ENCODE results near the gene THSD7B.

DNA sequence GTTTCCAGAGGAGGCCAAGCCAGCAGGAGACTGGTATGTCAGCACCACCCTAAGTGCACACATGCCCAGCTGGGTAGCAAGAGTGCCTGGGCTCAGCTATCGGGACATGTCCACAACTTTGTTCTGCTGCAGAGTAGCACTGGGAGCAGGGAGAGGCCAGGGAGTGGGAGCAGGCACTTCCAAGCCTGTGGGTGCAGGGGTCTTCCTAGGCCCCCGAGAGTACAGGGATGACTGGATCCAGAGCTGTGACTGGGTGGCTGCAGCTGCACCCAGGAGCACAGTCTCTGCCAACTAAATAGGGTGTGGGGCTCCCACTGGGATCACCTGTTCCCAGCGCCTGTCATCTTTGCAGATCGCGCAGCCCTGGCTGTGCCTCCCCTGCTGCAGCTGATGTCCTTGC is 943.0 kb downstream of the THSD7B start:
- TF ChIP-seq, protein P1, sequence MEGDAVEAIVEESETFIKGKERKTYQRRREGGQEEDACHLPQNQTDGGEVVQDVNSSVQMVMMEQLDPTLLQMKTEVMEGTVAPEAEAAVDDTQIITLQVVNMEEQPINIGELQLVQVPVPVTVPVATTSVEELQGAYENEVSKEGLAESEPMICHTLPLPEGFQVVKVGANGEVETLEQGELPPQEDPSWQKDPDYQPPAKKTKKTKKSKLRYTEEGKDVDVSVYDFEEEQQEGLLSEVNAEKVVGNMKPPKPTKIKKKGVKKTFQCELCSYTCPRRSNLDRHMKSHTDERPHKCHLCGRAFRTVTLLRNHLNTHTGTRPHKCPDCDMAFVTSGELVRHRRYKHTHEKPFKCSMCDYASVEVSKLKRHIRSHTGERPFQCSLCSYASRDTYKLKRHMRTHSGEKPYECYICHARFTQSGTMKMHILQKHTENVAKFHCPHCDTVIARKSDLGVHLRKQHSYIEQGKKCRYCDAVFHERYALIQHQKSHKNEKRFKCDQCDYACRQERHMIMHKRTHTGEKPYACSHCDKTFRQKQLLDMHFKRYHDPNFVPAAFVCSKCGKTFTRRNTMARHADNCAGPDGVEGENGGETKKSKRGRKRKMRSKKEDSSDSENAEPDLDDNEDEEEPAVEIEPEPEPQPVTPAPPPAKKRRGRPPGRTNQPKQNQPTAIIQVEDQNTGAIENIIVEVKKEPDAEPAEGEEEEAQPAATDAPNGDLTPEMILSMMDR (conservative IDR thresholded peaks at IDR 0.05; ENCODE audit: low read length) = no peak
- TF ChIP-seq EZH2phosphoT487 (IDR thresholded peaks at IDR 0.05; ENCODE audit: borderline replicate concordance) = no peak

Data from Loucy (cell line).